GM19025 (cell line): Measurements from ENCODE around the gene SETBP1.

Experiments used
- ATAC-seq: cut with Tn5 transposase; IDR thresholded peaks from one replicate; pipeline ENCODE4 v1.9.1; 2021; ENCODE audit warnings: mild to moderate bottlenecking, low read depth, moderate library complexity; ENCODE audit not compliant: unreplicated experiment

Gene SETBP1

DNA sequence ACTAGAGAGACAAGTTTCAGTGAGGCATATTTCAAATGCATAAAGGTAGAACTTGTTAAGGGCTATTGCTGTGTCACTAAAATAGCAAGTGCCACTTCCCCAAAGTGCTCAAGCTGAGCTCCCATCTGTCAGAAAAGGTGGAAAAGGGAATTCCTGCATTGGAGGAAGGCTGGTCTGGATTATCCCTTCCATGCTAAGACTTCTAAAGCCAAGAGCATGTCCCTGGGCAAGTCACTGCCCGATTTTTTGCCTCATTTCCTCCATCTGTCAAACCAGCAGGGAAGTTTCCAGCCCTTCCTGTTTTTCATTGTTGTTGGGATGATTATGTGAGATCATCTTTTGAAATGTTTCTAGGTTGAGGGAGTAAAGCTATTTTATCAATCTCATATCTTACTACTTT is 175.5 kb downstream of the SETBP1 start:
- ATAC-seq: no peak

DNA sequence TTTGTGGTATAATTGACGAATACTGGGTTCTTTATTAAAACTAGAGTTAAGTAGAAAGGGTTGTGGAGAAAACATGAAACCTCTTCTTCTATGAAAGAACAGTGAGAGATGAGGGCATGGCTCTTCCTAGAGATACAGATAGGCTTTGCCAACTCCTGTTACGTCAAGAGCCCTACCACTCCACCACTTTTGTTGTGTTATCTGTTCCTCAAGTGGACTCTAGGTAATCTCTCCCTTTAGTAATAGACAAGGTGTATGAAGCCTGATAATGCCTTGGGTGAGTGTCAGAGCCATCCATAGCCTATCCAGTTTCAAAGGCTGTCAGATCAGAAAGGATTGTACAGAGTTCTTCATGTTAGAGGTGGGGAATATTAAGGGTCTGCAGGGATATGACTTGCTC is 176.4 kb downstream of the SETBP1 start:
- ATAC-seq: no peak

DNA sequence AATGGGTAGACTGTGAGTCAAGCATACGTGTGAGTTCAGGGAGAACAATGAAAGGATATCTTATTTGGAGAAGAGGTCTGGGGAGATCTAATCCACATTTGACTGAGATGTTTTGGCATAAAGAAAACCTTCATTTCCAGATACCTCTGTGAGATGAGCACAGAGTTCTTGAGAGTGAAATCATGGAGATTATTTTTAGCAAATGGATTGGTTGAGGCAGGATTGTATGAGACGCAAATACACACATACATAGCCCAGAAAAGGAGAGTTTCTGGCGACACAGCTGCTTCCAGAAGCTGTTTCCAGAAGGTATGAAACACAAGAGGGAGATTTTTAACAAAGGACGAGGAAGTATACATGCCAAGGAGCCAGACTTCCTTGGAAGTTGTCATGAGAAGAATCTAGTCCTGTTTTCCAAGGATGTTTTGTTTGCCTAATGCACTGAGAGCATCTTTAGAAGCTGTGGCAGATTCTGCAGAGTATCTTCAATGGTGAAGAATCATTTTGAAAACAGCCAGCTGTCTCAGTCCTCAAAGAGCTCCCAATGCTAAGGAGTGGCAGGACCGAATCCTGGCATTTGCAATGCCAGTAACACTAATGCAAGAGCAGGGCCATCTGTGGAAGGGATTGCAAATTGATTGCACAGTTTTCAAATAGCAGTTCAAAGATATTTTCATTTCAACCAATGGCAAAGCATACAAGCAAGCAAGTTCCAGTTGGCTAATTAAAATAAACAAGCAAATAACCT is 177.2 kb downstream of the SETBP1 start:
- no peak for ATAC-seq

DNA sequence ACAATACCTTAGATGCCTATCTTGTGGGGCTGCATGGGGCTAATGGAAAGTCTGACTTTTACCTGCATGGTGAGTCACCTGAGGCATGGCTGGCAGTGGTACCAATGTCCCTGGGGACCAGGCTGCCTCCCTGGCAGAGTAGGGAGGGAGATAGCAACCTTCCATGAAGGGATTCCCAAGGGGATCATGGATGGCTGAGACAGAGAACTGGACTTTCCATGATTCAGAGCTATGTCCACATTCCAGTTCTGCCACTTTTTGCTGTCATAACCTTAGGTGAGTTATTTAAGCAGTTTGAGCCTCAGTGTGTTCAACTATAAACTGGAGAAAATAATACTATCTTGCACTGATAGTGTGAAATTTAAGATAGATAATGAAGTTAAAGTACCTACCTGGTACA is 178.6 kb downstream of the SETBP1 start:
- no peak for ATAC-seq

DNA sequence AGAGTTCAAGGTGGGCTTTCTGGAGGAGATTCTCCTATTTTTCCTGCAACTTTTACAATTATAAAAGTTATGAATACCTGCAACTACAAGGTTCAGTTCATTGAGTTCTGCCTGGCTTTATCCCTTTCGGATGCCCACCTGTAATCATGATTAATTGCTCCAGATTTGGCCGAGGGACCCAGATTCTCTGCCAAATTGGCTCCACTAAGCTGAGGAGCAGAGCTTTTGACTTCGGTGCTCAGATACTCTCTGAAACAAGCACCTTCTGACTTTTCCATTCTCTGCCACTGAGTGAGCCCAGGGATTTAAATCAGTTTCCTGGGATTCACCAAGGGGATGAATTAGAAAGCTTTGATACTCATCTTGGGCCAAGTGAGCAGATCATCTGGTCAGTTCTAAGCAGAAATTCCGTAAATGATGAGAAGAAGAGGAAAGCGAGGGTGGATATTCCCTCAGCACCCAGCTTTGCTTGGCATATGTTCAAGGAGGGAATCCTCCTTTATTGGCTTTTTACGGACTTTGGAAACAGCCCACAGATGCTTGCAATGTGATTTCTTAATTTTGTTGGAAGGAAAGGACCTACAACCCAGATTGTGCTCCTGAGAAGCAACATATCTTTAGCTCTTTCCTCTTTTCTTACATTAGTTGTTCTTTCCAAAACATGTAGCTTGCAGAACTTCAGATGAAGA is 179.2 kb downstream of the SETBP1 start:
- no peak for ATAC-seq

DNA sequence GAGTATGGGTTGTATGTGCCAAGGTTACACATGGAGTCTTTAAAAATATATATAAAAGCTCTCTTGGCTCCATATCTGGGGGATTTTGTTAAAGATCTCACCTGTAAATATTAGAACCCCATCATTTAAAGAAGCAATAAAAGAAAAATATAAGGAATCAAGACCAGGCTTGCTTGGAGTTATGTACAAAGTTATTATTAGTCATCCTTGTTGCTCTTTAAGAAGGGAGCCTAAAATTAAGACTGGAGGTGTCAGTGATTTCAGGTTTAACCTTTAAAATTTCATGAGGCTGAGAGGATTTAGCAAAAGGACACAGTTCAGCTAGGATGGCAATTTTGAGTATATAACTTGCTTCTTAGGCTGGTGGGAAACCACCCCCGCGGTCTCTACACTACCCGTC is 181.4 kb downstream of the SETBP1 start:
- no peak for ATAC-seq

DNA sequence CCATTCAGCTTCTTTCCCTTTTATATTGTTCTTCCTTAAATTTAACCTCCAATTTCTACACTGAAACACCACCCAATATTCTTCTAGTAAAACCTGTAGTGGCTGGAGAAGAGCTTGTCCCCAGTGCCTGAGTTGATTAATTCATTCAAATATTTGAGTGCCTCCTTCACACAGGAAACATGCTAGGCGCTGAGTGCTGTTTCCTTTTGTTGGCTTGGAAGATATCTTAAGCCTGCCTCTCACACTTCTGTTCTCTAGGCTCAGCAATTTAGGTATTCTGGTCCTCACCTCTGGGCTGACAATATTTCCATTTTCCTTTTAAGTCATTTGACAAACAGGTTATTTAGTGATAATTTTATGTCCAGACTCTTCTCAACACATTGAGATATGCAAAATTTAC is 185.4 kb downstream of the SETBP1 start:
- no peak for ATAC-seq

DNA sequence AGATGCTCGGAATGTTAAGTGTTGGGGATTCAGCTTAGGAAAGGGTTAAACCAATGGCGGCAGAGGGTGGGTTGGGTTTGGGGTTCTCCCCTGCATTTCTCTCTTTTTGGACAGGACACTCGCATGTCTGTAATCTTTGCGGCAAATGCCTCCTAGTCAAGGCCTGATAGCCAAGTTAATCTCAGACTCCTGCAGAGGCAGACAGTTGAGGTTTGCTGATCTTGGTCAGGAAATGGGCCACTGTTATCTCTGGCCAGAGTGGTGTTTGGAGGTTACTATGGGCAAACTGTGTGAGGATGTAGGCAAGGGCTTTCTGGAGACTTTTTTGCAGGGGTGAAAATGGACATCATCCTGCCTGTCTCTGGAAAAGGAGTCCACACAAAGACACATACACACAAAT is 188.8 kb downstream of the SETBP1 start:
- no peak for ATAC-seq

DNA sequence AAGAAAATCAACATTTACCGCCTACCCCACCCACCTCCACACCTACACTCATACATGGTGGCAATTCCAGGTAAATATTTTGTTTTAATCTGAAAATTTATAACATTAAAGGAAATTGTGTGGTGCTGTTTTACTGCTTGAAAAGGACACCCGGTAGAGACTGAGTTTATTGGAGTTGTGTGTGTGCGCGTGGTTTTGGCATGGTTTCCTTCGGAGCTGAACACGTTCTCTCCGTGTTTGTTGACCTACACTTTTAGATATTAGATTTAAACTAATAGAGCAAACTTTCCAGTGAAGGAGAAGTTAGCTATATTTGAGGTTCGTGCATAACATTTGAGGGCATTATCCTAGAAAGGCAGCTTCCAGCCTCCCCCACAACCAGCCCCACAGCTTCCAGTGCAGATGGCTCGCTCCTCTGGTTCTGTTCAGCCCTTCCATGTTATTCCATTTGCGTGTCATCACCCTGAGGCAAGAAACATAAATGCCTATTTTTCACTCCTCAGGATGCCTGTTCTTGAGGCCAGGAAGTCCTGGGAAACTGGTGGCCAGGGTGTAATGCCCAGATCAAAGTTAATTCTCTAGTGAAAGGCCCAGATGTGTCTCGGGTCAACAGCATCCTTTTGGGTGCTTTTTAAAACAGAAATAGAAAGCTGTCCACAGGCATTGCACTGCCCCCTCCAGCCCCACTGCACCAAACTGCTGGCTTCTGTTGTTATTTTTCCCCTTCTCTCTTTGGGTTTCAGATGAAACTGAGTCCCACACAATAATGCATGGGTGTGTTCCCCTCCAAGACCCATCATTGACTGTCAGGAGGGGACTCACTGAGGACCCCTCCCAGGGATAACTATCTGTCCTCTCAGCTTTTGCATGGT is 190.2 kb downstream of the SETBP1 start:
- ATAC-seq: peak; percentile 28

DNA sequence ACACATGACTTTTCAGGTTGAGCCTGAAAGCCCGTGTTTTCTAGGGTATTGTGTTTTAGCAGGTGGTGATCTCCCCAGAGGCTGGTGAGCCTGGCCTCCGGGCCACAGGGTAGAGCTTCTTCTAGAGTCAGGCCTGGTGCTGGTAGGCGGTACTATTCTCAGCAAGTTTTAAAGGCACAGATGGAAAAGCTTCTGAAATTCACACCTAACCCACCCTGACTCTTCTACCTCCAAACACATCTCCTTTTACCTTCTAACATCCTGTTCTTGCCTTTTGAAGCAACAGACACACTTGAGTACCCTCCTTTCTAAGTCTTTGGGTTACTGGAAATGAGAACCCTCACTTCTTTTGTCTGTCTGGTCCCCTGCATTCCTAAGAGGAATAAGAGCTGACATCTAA is 191.1 kb downstream of the SETBP1 start:
- ATAC-seq: peak; percentile 69

DNA sequence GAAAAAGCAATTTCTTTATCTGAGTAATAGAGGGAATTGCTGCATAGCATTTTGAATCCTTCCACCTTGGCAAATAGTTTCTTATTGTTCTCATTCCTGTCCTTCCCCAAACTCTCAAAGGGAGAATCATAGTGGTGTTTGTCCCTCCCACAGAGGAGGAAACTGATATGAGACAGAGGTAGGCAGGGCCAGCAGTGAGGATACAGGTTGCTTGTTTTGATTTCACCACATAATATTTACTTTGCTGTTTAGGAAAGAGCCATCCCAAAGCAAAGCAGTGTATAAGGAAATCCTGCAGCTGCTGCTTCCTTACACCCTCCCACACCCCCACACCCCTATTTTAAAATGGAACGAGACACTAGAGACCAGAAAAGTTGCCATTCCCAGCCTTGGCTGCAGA is 195.3 kb downstream of the SETBP1 start:
- ATAC-seq: no peak

DNA sequence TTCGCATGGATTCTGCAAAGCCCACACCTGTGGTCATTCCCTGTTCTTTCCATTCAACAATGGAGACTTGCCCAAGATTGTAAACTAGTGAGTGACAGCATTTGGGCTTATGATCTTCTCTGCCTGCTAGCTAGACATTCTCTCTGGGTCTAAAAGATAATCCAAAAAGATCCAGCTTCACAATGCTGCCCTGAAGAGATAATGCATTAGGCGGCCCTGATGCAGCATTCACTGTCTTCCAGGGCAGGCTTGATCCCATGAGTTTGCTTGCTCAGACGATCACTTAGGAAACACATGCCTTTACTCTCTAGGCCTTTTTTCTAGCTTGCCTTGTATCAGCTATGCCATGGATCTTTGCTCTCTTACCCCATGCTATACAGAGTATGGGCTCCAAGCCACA is 196.1 kb downstream of the SETBP1 start:
- no peak for ATAC-seq

DNA sequence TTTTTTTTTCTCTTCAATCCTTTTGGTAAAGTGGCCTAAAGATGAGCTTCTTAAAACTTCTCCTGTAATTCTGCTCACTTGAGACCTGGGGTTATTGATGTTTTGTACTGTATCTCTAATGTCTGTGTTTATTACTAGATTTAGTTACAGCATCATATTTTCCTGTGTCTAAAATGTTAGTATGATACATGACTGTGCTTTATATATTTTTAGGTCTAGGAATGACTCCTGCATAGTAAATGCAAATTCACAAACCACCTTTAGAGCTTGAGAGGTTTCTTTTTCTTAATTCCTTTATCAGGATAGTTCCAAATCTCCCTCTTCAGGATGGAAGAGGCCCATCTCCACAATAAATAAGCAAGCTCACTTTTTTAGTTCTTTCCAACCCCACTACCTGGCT is 197.6 kb downstream of the SETBP1 start:
- no peak for ATAC-seq

DNA sequence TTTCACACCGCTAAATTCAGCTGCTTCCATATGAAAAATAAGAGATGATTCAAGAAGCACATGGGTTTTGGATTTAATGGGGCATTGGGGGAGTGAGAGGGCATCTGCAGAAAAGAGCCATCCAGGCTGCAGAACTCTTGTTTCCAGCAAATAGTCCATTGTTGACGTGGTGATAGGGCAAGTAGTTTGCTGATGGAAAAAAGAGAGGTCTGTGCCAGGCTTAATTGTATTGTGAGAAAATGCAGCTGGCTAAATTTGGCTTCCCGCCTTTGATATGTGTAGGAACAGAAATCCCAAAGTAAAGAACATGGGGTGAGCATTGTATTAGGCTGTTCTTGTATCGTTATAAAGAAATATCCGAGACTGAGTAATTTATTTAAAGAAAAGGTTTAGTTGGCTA is 199.5 kb downstream of the SETBP1 start:
- no peak for ATAC-seq

DNA sequence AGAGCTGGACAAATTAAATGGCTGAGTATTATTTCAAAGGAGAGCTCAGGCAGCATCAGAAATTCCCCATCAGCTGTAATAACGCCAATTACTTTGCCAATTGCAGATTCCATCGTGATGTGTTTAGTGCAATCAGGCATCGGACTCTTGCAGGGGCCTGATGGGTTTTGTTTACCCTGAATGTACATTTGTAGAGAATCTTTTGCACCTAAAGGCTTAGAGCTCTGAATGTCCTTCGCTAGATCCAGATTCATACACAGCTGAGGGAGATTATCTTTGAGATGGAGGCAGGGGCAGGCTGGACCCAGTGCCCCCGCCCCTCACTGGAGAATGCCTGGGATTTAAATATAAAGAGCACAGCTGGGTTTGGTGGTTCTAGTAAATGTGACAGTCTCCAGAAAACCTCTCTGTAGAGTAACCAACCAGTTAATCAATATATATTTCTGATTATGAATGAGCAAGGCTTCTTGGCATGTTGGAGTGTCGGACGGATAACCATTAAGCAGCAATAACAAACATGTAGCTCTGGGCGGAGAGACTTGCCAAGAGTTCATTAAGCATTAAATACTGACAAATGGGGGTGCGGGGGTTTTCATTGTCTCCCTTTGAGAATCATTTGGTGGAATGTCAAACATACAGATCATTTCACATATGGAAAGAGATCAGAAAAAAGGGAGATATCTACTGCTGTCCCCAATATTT is 200.9 kb downstream of the SETBP1 start:
- no peak for ATAC-seq

DNA sequence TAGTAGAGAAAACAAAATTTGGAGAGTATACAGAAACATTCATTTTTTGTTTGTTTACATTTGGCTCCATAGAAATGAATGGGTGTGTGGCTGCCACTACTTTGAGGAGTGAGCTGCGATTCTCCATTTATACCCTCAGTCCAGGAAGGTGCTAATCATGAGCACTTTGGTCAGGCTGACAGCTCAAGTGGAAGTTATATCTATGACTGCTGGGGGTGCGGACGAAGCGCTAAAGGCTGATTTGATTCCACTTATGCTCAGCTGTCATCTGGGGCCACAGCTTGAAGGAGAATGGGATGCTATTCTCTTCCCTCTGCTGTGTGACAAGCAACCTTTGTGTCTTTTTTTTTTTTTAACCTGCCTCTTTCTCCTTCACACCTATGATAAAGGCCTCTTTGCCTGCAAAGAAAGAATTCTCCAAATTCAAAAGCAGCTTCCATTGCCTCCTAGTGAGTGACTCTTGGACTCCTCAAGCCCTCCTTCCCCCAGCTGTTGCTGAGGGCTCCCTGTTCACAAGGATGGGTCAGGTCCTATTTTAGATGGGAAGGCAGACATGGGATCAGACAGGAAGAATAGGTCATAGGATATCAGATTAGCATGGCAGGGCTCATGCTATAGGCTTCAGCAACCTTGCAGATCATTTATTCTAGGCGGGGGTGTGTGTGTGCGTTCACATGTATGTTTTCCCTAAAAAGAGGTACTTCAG is 201.6 kb downstream of the SETBP1 start:
- ATAC-seq: no peak

DNA sequence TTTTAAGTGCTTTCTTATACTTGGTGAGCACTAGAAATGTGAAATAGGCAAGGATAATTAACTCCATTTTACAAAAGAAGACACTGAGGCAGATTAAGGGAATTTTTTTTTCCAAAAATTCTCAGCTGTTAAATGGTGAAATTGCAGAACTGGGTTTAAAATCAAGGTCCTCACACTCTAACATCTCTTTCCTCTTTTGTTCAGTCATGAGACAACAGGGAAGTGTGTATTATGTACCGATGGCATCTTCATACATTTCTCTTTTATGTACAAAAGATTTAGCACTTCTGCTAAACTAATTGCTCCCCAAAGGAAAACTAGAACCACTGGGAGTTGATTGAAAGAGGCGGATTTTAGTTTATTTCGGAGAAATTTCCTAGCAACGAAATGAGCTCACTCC is 203.0 kb downstream of the SETBP1 start:
- ATAC-seq: no peak

DNA sequence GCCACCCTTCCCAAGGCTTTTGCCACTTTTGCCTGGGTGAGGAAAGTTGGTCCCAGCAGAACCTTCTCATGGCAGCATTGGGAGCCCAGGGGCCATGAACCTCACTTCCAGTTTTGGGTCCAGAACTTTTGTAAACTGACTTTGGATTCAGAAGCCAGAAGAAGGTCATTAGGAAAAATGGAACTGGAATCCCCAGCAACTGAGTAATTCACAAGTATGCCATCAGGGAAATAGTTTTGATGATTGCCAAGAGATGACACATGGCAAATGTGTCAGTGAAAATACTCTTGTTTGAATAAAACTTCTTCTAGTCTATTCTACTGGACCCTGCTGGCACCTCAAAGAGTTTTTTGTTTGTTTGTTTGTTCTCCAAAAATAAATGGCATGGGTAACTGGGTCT is 203.7 kb downstream of the SETBP1 start:
- ATAC-seq: no peak

DNA sequence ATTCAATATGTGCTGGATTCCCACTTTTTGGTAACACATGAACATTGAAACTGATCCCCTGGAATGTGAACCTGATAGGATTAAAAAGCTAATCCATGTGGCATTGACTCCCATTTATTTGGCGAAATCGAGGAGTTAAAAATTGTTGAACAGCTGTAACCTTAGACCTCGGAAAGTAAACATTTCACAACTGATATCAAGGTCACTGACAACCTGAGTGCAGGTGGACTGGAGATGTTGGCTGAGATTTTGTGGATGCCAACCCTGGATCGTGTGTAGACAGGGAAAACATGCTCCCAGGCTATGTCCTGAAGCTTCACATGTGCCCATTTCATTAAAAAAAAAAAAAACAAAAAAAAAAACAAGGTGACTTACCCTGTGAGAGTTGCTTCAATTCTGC is 204.8 kb downstream of the SETBP1 start:
- ATAC-seq: no peak

DNA sequence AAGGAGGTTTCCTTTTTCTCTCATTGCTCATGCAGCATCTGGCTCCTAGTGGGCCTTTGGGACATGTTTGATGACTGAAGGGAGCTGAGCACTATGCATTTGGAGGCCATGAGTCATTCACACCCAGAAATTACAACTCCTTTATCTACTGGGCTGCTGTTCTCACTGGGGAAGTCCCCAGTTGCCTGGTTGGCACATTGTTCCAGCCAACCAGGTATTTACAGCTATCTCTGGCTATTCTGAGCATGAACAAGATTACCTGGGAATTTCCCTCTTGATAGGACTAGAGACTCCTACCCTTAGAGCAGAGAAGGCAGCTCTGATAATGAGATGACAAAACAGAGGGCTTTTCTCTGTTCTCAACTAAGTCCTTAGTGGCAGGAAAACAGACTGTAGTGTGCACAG is 206.5 kb downstream of the SETBP1 start:
- peak; percentile 92 for ATAC-seq
